AML-193 (cell line): ENCODE data around the gene GEMIN5.

Experiments
- DNase-seq, 2 experiments: peaks; one replicate each; lab custom pipeline; 2025; lab: John Stamatoyannopoulos, UW

The GEMIN5 gene

GRCh38 chr5:154884424-154884823, 53.6 kb downstream of the GEMIN5 start:
- no peak for DNase-seq

GRCh38 chr5:154881986-154882385, 56.0 kb downstream of the GEMIN5 start:
- no peak for DNase-seq

DNA sequence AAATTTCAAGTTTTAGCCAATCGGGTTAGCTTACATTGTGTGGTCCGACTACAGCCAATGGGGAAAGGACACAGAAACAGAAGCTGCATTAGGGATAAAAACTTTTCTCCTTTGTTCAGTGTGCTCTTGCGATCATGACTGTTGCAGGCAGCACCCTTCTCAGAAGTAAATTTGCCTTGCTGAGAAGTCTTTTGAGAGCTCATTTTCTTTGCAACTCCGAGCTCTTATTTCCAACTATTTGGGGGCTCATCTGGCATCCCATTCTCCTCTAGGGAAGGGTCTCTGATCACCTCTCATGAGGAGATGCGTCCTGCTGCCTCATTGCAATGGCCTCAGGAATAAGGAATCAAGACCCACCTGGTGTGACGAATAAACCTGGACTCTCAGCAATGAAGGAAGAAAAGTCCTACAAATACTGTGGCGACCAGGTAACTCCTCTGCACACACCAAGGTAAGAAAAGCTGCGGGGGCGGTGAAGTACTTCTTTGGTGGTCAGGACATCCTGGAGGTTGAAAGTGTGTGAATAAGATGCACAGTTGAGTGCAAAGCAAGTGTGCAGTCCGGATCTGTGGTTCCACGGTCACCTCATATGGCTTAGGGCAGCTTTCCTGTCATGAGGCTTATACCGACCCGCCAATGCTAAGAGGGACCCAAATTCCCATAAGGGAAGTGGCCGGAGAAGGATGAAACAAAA, 59.2 kb downstream of the GEMIN5 start:
- no peak for DNase-seq

DNA sequence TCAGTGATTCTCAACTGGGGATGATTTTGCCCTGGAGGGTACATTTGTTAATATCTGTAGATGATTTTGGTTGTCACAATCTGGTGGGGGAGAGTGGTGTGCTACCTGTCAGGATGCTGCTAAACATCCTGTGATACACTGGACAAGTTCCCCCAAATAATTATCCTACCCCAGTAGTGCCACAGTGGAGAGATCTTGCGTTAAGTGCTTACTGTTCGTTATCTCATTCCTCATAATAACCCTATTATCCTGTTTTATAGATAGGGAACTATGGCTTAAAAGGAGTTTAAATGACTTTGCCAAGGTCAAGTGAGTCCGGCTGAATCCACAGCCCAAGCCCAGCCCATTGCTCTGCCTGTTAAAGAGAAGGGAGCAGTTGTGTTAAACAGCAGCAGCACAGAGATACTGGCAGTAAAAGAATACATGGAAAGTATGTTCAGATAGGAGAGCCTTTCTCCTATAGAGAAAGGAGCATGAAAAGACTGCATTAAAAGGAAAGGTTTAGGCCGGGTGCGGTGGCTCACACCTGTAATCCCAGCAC, 64.2 kb downstream of the GEMIN5 start:
- no peak for DNase-seq

DNA sequence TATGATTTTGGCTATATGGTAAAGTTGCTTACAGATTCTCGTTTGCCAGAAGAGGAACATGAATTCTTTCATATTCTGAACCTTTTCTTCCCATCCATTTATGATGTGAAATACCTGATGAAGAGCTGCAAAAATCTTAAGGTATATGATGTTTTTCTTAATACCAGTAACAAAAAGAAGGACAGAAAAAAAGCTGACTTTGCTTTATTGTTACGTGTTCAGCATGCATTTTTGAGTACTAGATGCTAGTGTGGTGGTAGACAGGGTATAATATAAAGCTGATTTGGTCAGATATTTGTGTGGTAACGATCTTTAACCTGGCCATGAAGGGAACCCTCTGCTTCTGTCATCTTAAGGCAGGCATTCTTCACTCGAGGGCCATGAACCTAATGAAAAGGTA, 66.3 kb downstream of the GEMIN5 start:
- no peak for DNase-seq

DNA sequence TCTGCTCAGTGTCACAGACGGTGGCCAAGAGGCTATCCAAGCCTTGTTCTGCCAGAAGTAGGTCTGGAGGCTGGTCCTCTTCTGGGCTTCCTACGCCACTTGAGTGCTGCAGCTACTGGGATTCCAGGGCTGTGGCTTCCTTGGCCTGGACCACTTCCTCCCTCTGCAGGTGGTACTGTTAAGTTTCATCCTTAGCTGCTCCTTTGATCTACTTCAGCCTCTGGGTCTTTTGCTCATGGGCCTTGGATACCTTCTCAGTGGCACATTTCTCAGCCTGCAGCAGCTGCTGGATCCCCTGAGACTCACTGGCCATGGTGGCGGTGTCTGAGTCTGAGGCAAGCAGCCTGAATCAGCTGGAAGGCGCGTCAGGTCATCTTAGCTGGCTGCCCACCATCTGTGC, 69.3 kb downstream of the GEMIN5 start:
- DNase-seq: no peak

DNA sequence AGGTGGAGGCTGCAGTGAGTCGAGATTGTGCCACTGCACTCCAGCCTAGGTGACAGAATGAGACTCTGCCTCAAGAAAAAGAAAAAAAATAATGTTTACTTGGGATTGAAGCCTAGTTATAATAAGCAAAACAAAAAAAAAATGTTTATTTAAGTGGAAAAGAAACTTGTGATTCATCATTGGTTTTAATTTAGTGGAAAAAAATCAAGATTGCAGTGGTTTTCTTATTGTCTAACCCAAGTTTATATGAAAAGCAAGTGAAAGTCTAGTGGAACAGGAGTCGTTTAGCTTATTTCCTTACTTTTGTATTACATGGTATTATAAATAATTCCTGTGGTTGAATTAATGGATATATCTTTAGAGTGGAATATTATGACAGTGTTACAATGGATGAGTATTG, 71.2 kb downstream of the GEMIN5 start:
- DNase-seq: no peak

GRCh38 chr5:154865466-154866184, 72.4 kb downstream of the GEMIN5 start:
- no peak for DNase-seq

- no peak for DNase-seq
Observed at GRCh38 chr5:154863291-154864080, 74.5 kb downstream of the GEMIN5 start.

DNA sequence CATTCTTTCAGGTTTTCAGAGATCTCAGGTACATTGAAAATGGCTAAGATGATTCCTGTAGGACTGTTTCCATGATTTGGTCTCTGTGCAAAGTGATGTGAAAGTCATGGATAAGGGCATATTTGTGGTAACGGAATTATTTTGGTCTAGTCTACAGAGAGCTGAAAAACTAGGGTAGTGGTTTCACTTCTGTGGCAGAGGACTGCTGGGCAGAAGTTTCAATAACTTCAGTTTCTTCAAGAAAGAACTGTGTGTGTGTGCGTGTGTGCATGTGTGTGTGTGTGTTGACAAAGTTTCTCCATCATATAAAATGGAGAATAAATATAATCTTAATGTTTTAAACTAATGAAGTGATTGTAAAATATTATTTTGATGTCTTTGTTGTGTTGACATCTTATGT, 75.2 kb downstream of the GEMIN5 start:
- DNase-seq: no peak

DNA sequence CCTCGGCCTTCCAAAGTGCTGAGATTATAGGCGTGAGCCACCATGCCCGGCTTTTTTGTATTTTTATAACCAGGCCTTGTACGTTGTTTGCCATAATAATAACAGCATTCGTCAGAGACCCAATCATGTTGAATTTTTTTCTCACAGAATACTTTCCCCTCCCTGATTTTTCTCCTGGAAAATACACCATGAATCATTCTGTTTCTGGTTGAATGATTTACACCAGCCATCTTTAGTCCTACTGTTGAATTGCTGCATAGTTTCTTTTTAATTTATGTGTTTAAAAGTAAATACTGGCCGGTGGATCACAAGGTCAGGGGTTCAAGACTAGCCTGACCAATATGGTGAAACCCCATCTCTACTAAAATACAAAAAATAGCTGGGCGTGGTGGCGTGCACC, 76.1 kb downstream of the GEMIN5 start:
- no peak for DNase-seq

DNA sequence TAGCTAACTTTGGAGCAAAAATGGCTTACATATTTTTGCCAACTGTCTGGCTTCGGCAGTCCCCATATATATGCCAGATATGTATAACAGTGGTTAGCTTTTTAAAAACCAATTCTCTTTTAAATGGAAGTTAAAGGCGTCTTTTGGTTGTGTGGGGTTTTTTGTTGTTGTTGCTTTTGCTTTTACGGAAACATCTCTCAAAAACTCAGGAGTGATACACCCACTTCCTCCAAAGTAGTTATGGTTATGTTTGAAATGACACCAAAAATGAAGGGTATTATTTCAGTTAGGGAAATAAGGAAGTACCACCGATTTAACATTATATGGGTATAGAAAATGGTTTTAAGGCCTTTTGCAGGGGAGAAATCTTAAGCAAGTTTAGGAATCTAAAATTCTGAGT, 77.2 kb downstream of the GEMIN5 start:
- DNase-seq: peak; percentile 26 to 43

DNA sequence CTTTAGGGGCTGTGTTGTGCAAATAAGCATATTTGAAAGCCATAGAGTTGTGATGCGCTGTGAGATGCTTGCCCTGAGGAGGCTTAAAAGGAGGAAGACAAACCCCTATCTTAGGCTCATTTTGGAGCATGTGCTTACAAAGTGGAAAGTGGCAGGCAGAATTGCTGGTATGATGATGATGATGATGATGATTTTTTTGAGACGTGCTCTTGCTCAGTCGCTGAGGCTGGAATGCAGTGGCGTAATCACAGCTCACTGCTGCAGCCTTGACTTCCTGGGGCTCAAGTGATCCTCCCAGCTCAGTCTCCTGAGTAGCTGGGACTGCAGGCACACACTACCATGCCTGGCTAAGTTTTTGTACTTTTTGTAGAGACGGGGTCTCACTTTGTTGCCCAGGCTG, 77.9 kb downstream of the GEMIN5 start:
- peak in 1 of 2 experiments; percentile 38 for DNase-seq

DNA sequence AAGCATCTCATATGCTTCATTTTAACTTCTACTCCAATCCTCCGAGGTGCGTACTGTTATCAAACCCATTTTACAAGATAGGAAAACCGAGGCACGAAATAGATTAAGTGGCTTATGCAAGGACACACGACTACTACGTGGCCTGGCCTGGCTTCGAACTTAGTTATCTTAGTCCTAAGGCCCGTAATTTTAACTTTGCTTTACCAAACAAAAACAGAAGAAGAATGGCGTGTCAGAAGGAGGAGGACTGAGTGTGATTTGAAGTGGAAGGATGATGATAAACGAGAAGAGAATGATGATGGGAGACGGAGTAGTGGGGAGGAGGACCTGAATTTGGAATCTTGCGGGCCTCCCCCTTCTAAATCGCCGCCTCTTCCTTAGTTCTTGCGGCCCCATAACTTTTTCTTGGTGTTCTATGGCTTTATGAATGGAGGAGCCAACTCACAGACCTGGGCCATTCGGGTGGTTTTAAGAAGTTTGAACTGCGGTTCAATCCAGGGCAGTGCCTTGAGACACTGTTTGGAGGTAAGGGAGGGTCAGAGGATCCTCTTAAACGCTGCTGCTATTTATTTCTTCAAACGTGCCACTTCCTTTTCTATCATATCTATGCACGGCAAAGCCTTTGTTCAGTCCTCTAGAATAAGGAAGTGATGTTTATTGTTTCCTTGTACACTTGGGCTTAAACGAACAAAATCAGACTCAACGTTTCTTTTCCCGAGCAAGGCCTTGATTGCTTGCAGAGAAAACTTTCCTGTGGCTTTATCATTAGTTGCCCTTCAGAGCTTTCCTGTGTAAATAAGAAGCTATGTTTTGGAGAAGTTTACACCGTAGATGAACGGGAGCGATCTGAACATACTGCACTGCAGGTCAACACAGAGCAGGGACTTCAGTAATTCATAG, 78.8 kb downstream of the GEMIN5 start:
- peak; percentile 81 to 84 for DNase-seq

- peak; percentile 89 to 93 for DNase-seq
Observed at GRCh38 chr5:154858297-154858971, 79.6 kb downstream of the GEMIN5 start, which contains the start of gene CNOT8. Gene CNOT8, plus strand, starts transcription at chr5:154858627. Its CDS starts 4,652 bp downstream, at chr5:154863279.

DNA sequence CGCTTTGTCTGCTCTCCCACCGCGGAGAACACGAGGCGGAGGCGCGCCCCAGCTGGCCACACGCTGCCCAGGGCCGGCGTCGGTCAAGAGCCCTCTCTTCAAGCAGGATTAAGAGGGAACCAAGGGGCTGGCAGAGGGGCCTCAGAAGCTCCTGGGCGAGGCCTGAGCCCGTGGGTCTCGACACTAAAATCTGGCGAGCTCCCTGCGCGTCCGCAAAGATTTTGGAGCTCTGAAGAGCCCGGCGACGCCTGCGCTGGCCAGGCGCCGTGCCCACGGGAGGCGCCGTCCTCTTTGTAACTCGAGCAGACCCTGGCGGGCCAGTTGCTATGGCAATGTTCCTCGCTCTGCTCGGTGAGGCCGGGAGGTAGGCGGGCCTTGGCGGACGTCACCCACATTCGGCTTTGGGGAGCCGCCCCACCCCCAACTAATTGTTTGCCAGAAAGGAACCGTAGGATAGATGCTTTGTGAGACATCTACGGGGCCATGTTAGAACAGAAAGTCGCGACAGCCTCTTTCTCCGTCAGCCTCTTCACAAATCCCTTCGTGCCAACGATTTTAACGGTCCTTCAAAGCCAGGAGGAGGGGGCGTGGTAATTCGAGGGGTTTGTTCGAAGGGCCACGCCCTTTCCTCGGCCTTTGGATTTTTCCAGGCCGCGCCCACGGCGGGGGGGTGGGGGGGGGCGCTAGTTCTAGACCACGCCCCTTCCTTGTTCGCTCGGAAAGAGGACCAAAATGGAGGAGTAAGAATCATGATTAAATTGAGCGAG, 80.3 kb downstream of the GEMIN5 start:
- peak; percentile 90 to 93 for DNase-seq

- DNase-seq: no peak
Observed at GRCh38 chr5:154851351-154851750, 86.7 kb downstream of the GEMIN5 start.

- no peak for DNase-seq
Observed at GRCh38 chr5:154850255-154851062, 87.6 kb downstream of the GEMIN5 start, which contains the start of gene FAXDC2. Gene FAXDC2, minus strand, starts transcription at chr5:154850603. Its CDS starts 12,425 bp downstream, at chr5:154838178.

- DNase-seq: peak; percentile 15 to 19
Observed at GRCh38 chr5:154849791-154850201, 88.2 kb downstream of the GEMIN5 start.
